GM21576 (cell line): ENCODE measurements around the gene VWA8.
"Not testable (repeated sequence)": the region's sequence is repeated elsewhere in the genome, so short reads cannot be mapped to it uniquely, and the experiment has no call there.

Source experiments
- ATAC-seq: cut with Tn5 transposase; IDR thresholded peaks from one replicate; pipeline ENCODE4 v1.9.1; 2021; ENCODE audit warnings: mild to moderate bottlenecking, moderate library complexity; ENCODE audit not compliant: unreplicated experiment

The VWA8 gene

GRCh38 chr13:41969072-41969471, 8.2 kb upstream of the VWA8 start:
- ATAC-seq = no peak

- no peak for ATAC-seq
Observed at GRCh38 chr13:41966671-41967070, 5.8 kb upstream of the VWA8 start.

GRCh38 chr13:41962994-41963393, 2.1 kb upstream of the VWA8 start:
- ATAC-seq = no peak

- ATAC-seq = no peak
Observed at GRCh38 chr13:41961466-41961760, 504 bp upstream of the VWA8 start.

GRCh38 chr13:41960211-41960636, 685 bp downstream of the VWA8 start:
- ATAC-seq = peak; percentile 6

- no peak for ATAC-seq
Observed at GRCh38 chr13:41956272-41956671, 4.6 kb downstream of the VWA8 start.

- no peak for ATAC-seq
Observed at GRCh38 chr13:41955605-41956004, 5.3 kb downstream of the VWA8 start.

GRCh38 chr13:41954226-41954625, 6.7 kb downstream of the VWA8 start:
- no peak for ATAC-seq

- ATAC-seq = no peak
Observed at GRCh38 chr13:41952749-41953148, 8.2 kb downstream of the VWA8 start.

- ATAC-seq = not testable (repeated sequence)
Observed at GRCh38 chr13:41949104-41949503, 11.8 kb downstream of the VWA8 start.

- no peak for ATAC-seq
Observed at GRCh38 chr13:41945926-41946325, 15.0 kb downstream of the VWA8 start.

- ATAC-seq = no peak
Observed at GRCh38 chr13:41944635-41945397, 16.1 kb downstream of the VWA8 start.

GRCh38 chr13:41944229-41944628, 16.7 kb downstream of the VWA8 start:
- ATAC-seq = no peak

- no peak for ATAC-seq
Observed at GRCh38 chr13:41942462-41943094, 18.3 kb downstream of the VWA8 start.

GRCh38 chr13:41941174-41941573, 19.7 kb downstream of the VWA8 start:
- ATAC-seq = no peak

GRCh38 chr13:41939398-41939797, 21.5 kb downstream of the VWA8 start:
- no peak for ATAC-seq

- ATAC-seq = no peak
Observed at GRCh38 chr13:41938918-41939317, 22.0 kb downstream of the VWA8 start.

GRCh38 chr13:41937388-41937787, 23.5 kb downstream of the VWA8 start:
- no peak for ATAC-seq

- ATAC-seq = no peak
Observed at GRCh38 chr13:41935501-41935900, 25.4 kb downstream of the VWA8 start.

GRCh38 chr13:41934994-41935393, 25.9 kb downstream of the VWA8 start:
- no peak for ATAC-seq

GRCh38 chr13:41934120-41934519, 26.8 kb downstream of the VWA8 start:
- no peak for ATAC-seq

- no peak for ATAC-seq
Observed at GRCh38 chr13:41931337-41931736, 29.6 kb downstream of the VWA8 start.

- no peak for ATAC-seq
Observed at GRCh38 chr13:41930154-41930553, 30.8 kb downstream of the VWA8 start.
